Measurements from ENCODE around the gene SPSB3.

DNA sequence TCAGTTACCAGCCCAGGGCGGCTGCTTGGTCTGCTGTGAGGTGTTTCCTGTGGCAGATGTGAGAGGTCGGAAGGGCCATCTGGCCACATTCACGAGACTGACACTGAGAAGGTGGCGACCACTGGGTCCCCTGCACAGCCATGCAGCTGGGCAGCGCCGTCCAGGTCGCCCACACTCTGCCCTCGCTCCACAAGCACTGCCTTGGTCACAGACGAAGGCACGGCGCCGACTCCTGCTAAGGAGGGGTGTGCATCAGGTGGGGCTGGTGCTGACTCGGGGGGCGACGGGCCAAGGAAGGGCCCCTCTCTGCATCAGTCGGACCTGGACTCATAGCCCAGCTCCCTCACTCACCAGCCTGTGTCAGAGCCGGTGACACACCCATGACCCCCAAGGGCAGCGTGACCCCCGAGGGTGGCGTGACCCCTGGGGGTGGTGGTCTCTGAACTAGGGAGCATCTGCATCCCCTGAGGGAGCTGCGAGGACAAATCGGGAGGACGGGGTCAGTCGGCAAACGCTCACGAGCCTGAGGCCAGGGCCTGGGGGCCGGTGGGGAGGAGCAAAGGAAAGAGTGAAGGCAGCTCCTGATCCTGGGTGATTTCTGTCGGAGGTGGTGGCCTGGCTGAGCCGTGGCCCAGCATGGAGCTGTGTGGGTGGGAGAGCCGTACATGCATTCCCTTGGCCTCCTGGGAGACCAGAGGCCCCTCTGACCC is 41.4 kb downstream of the SPSB3 start:
- TF ChIP-seq, protein P1, sequence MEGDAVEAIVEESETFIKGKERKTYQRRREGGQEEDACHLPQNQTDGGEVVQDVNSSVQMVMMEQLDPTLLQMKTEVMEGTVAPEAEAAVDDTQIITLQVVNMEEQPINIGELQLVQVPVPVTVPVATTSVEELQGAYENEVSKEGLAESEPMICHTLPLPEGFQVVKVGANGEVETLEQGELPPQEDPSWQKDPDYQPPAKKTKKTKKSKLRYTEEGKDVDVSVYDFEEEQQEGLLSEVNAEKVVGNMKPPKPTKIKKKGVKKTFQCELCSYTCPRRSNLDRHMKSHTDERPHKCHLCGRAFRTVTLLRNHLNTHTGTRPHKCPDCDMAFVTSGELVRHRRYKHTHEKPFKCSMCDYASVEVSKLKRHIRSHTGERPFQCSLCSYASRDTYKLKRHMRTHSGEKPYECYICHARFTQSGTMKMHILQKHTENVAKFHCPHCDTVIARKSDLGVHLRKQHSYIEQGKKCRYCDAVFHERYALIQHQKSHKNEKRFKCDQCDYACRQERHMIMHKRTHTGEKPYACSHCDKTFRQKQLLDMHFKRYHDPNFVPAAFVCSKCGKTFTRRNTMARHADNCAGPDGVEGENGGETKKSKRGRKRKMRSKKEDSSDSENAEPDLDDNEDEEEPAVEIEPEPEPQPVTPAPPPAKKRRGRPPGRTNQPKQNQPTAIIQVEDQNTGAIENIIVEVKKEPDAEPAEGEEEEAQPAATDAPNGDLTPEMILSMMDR (optimal IDR thresholded peaks at IDR 0.05 in 1 of 3, IDR thresholded peaks at IDR 0.05 in 1 of 3, conservative IDR thresholded peaks at IDR 0.05 in 1 of 3; ENCODE audit: extremely low read depth in 1 of 3, insufficient read depth in 2 of 3, low read length in 3 of 3): no peak
- TF ChIP-seq EZH2 (IDR thresholded peaks at IDR 0.05; ENCODE audit: low read length): no peak
